Lower leg skin (tissue), 4 donors: ENCODE measurements around the gene PCARE. TPM values are rescaled to one million over a fixed set of nuclear protein-coding genes. Genes with fewer than 3 reads are reported as not detected.

Source experiments
- DNase-seq, 2 donors: peaks; one replicate each; pipeline ENCODE4 v3.0.0-alpha.2; 2019; ENCODE audit warnings: low spot score in 2 of 2
- H3K4me3 ChIP-seq: fragments of 200-600 bp; sonication (generic); 2 replicates; pipeline ENCODE4 v1.5.1; 2017; ENCODE audit warnings: mild to moderate bottlenecking, low read depth; ENCODE audit not compliant: poor library complexity, severe bottlenecking
- POLR2A ChIP-seq, 2 donors: fragments of 450-650 bp; IDR thresholded peaks; one replicate each; pipeline ENCODE4 v1.6.1; 2016 to 2017; ENCODE audit warnings: antibody characterized with exemption in 2 of 2, mild to moderate bottlenecking in 1 of 2, moderate library complexity in 1 of 2
- WGBS, 2 donors: methylation state at CpG; one replicate each; pipeline ENCODE4 v1.1.5; 2018; 5-methylcytosine and 5-hydroxymethylcytosine counted together
- intact Hi-C: fragments of 100-400 bp; cut with DNase I; formaldehyde crosslinking; loops from one replicate; pipeline ENCODE4 v1.15.0; 2023; ENCODE audit warnings: low total_unique reads
- total RNA-seq, 4 donors: library from RNA; depleted of rRNA; stranded (reverse); fragments of >200 nt; gene quantifications; one replicate each; pipeline ENCODE4 v1.1.0, GENCODE V29; 2016
- TF ChIP-seq, protein P1 (sequence below), 3 donors: fragments of 450-650 bp; IDR thresholded peaks; one replicate each; pipeline ENCODE4 v1.5.1; 2016; ENCODE audit warnings: antibody characterized with exemption in 3 of 3, mild to moderate bottlenecking in 3 of 3, moderate library complexity in 2 of 3

Gene PCARE
- total RNA-seq, 4 donors from 2014 or later = 0.02 to 0.13 TPM; not detected in 2

DNA sequence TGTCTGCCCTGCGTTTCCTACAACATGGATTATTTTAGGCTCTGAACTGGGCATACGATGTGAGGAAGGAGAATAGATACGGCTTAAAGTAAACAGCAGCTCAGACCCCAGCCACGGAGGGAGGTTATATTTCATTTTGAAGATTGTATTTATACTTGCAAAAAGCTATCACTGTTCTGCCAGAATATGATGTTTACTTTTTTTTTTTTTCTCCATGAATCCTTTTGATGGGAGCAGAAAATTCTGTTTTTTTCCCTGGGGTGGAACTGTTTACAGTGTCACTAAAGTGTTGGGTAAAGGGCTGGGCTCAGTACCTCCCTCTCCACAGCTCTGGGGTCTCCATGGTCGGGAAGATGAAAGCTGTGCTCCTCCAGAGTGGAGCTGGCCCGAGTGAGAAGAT, 13.1 kb downstream of the PCARE start:
- no peak overlapping the region for H3K4me3 ChIP-seq
- WGBS, 2 donors = 74 to 91% methylated on average over 6 of the region's 6 CpGs
- intact Hi-C loops = loop anchor here (10.0 kb wide), 1 partner anchor 54 kb away; the partner anchor contains the start of gene CLIP4
- TF ChIP-seq POLR2A (IDR thresholded peaks at IDR 0.05) = no peak
- TF ChIP-seq, protein P1, sequence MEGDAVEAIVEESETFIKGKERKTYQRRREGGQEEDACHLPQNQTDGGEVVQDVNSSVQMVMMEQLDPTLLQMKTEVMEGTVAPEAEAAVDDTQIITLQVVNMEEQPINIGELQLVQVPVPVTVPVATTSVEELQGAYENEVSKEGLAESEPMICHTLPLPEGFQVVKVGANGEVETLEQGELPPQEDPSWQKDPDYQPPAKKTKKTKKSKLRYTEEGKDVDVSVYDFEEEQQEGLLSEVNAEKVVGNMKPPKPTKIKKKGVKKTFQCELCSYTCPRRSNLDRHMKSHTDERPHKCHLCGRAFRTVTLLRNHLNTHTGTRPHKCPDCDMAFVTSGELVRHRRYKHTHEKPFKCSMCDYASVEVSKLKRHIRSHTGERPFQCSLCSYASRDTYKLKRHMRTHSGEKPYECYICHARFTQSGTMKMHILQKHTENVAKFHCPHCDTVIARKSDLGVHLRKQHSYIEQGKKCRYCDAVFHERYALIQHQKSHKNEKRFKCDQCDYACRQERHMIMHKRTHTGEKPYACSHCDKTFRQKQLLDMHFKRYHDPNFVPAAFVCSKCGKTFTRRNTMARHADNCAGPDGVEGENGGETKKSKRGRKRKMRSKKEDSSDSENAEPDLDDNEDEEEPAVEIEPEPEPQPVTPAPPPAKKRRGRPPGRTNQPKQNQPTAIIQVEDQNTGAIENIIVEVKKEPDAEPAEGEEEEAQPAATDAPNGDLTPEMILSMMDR (IDR thresholded peaks at IDR 0.05) = no peak
- DNase-seq = peak in 1 of 2 donors; percentile 28

- no peak for TF ChIP-seq POLR2A (IDR thresholded peaks at IDR 0.05)
- TF ChIP-seq, protein P1 (IDR thresholded peaks at IDR 0.05) = no peak
- intact Hi-C loops = loop anchor here (10.0 kb wide), 1 partner anchor 54 kb away; the partner anchor contains the start of gene CLIP4
- peak in 1 of 2 donors; percentile 37 for DNase-seq
- no peak overlapping the region for H3K4me3 ChIP-seq
- 81 to 86% methylated on average over 9 of the region's 9 CpGs for WGBS, 2 donors
Observed at GRCh38 chr2:29060441-29060840, 13.9 kb downstream of the PCARE start.

DNA sequence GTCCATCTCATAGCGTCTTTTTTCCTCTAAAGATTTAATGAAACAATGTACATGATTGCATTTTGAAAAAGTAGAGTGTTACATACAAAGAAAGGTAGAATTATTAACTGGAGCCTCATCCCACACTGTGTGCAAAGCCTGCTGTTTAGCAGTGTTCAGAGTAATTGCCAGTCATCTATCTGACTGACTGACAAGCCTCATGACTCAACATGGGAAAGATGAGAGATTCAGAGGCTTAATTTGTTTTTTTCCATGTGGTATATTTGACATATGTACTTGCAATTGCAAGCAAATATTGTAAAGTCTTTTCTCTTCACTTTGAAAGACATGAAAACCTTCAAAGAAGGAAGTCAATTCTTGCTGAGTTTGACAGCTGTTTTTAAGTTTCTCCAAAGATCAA, 14.7 kb downstream of the PCARE start:
- 82 to 90% methylated on average over 1 of the region's 1 CpG for WGBS, 2 donors
- DNase-seq = no peak
- TF ChIP-seq, protein P1 (IDR thresholded peaks at IDR 0.05) = no peak
- H3K4me3 ChIP-seq = no peak overlapping the region
- intact Hi-C loops = loop anchor here (10.0 kb wide), 1 partner anchor 55 kb away; the partner anchor contains the start of gene CLIP4

DNA sequence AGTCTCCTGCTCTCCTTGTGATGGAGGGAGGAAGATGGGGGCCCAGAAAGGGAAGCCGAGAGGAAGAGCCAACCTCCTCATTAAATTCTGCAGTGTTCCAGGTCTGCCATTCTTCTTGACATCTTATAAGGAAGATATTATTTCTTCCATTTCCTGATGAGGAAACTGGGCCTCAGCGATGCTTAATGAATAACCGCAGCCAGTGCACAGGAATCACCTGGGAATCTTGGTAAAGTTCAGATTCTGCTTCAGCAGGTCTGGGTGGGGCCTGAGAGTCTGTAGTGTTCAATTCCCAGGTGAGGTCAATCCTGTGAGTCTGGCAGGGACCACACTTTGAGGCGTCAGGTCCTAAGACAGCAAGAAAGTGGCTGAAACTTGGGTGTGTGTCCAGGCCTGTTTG, 17.3 kb downstream of the PCARE start:
- WGBS, 2 donors = 88 to 92% methylated on average over 4 of the region's 4 CpGs

GRCh38 chr2:29056452-29056851, 17.9 kb downstream of the PCARE start:
- intact Hi-C loops = no loop called here
- H3K4me3 ChIP-seq = no peak overlapping the region
- TF ChIP-seq, protein P1 (IDR thresholded peaks at IDR 0.05) = no peak
- no peak for DNase-seq
- 93 to 96% methylated on average over 5 of the region's 5 CpGs for WGBS, 2 donors

More for the DNA sequence above, 17.3 kb downstream of the PCARE start:
- no peak for DNase-seq
- TF ChIP-seq, protein P1 (IDR thresholded peaks at IDR 0.05) = no peak
- TF ChIP-seq POLR2A (IDR thresholded peaks at IDR 0.05) = no peak
- no peak overlapping the region for H3K4me3 ChIP-seq
- intact Hi-C loops = no loop called here

DNA sequence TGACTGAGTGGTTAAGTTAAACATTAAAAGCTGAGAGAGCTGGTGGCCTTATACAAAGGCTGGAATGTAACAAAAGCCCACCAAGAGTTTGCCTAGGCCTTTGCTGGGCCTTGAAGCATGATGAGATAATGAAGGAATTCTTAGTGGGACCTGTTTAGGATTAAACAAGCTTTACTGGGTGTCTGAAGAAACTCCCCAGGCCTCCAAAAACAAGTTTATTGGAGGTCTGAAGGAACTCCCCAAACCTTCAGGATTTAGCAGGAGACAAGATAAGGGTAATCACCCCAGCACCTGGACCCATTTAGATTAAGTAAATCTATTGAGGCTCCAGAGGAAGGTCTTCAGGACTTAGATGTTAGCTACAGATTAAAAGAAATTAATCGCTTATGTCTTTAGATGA, 18.7 kb downstream of the PCARE start:
- 93 to 95% methylated on average over 1 of the region's 1 CpG for WGBS, 2 donors

More for the DNA sequence above, 18.7 kb downstream of the PCARE start:
- intact Hi-C loops = no loop called here
- H3K4me3 ChIP-seq = no peak overlapping the region
- TF ChIP-seq, protein P1 (IDR thresholded peaks at IDR 0.05) = no peak
- TF ChIP-seq POLR2A (IDR thresholded peaks at IDR 0.05) = no peak
- no peak for DNase-seq
